Measurements from ENCODE around the gene AKAP12. TPM values are rescaled to one million over a fixed set of nuclear protein-coding genes. Genes with fewer than 3 reads are reported as not detected.
A peak's percentile ranks its signal among the peaks of the same experiment; 100 is the strongest.

Gene AKAP12
- total and polyA plus RNA-seq, 2 experiments from 2014 or later = 90.1 to 137 TPM

GRCh38 chr6:151341476-151342195 lies 101.9 kb downstream of the AKAP12 start:
- Mint-ChIP-seq H3K27ac (no peak overlapping the region), H3K36me3 (ENCODE audit: low read depth) (no peaks in the 10 kb centered on the region)
- H3K79me2 ChIP-seq (replicated peaks; ENCODE audit: insufficient read depth) = peaks cover 42% of the 10 kb centered on the region

More at GRCh38 chr6:151341476-151342195, 101.9 kb downstream of the AKAP12 start:
- no peak overlapping the region for H3K4me2 ChIP-seq
- H2AFZ ChIP-seq = no peak overlapping the region
- no peaks in the 10 kb centered on the region for H3K36me3 ChIP-seq (ENCODE audit: insufficient read depth)
- DNase-seq (ENCODE audit: low spot score) = no peak
- H3K9me2 ChIP-seq (ENCODE audit: insufficient read depth) = no peaks in the 10 kb centered on the region
- H3K4me3 ChIP-seq = no peak overlapping the region
- ATAC-seq = peak; percentile 28; the same call in 1 of the 3 replicates
- H3K27ac ChIP-seq (ENCODE audit: low read depth) = no peak overlapping the region
- Mint-ChIP-seq H3K9me3 (no peaks in the 10 kb centered on the region), H3K27me3 (ENCODE audit: insufficient read depth, low read depth, poor library complexity) (peaks cover 4% of the 10 kb centered on the region), H3K4me1 (no peaks in the 10 kb centered on the region), H3K4me3 (no peak overlapping the region)
- TF ChIP-seq EZH2phosphoT487 (IDR thresholded peaks at IDR 0.05; ENCODE audit: unreplicated experiment) = no peak
- TF ChIP-seq JUNB (IDR thresholded peaks at IDR 0.05; ENCODE audit: unreplicated experiment) = no peak
- no peak for TF ChIP-seq NANOG (IDR thresholded peaks at IDR 0.05; ENCODE audit: borderline replicate concordance)
- no peak for TF ChIP-seq STAT1 (IDR thresholded peaks at IDR 0.05; ENCODE audit: unreplicated experiment)
- TF ChIP-seq ETS1 (IDR thresholded peaks at IDR 0.05) = no peak
- no peak for TF ChIP-seq ZNF331 (CRISPR knock-in tag; IDR thresholded peaks at IDR 0.05; ENCODE audit: low read depth)
- TF ChIP-seq CTCF (conservative IDR thresholded peaks at IDR 0.05; ENCODE audit: low read depth in 2 of 2) = no peak
- no peak for TF ChIP-seq REST (IDR thresholded peaks at IDR 0.05; ENCODE audit: unreplicated experiment)
- no peak for TF ChIP-seq EZH2 (IDR thresholded peaks at IDR 0.05; ENCODE audit: low read depth, unreplicated experiment)
- TF ChIP-seq ZNF462 (CRISPR knock-in tag; IDR thresholded peaks at IDR 0.05) = no peak
- TF ChIP-seq ZNF114 (CRISPR knock-in tag; IDR thresholded peaks at IDR 0.05) = no peak
- TF ChIP-seq CREB1 (CRISPR knock-in tag; IDR thresholded peaks at IDR 0.05; ENCODE audit: low read depth) = no peak
- no peak for TF ChIP-seq POLR2AphosphoS5 (IDR thresholded peaks at IDR 0.05; ENCODE audit: low read depth)
- H3K27me3 ChIP-seq (ENCODE audit: insufficient read depth) = no peaks in the 10 kb centered on the region
- peaks cover 6% of the 10 kb centered on the region for H4K20me1 ChIP-seq (replicated peaks; ENCODE audit: insufficient read depth)
- no peaks in the 10 kb centered on the region for H3F3A ChIP-seq (replicated peaks; ENCODE audit: low read depth)
- no peaks in the 10 kb centered on the region for H3K4me1 ChIP-seq (ENCODE audit: insufficient read depth)

All from GM23338 (cell line).